HCT116 (cell line): ENCODE data around the gene PLCB4. TPM values are rescaled to one million over a fixed set of nuclear protein-coding genes. Genes with fewer than 3 reads are reported as not detected.

Experiments
- ATAC-seq: fragments of 200-7000 bp; cut with Tn5 transposase; 2 replicates; pipeline ENCODE4 v1.9.1; 2020; ENCODE audit warnings: mild to moderate bottlenecking, moderate library complexity
- BruUV-seq: library from RNA; stranded (reverse); fragments of 400-500 nt; replicated peaks from 2 replicates; lab custom pipeline; 2021; lab: Mats Ljungman, UMichigan
- CTCF ChIA-PET: fragments of 300-600 bp; sonication (Branson Sonifier 250); formaldehyde crosslinking; loops from one replicate; lab custom pipeline; 2021; ENCODE audit warnings: antibody characterized with exemption; lab: Charles Lee
- POLR2A ChIA-PET: fragments of 300-600, 350-600 bp; sonication (Branson Sonifier 250); formaldehyde crosslinking; loops from one replicate; lab custom pipeline; 2021; ENCODE audit warnings: antibody characterized with exemption; lab: Charles Lee
- RAD21 ChIA-PET, 2 experiments: fragments of 300-600 bp; sonication (Branson Sonifier 250); formaldehyde crosslinking; loops; one replicate each; lab custom pipeline; 2023; ENCODE audit warnings: low total read pairs in 2 of 2; ENCODE audit not compliant: uncharacterized antibody in 2 of 2, unreplicated experiment in 2 of 2, low non-redundant PET in 1 of 2; lab: Charles Lee
- DNase-seq: peaks from one replicate; pipeline ENCODE4 v3.0.0-alpha.2; 2010; ENCODE audit warnings: low read depth, low spot score
- H2AFZ ChIP-seq: fragments of 200-600 bp; shearing (Covaris generic), sonication (generic); 2 replicates; pipeline ENCODE4 v1.6.1; 2017; ENCODE audit warnings: low read depth, mixed run types, mixed read lengths, antibody characterized with exemption, low read length; ENCODE audit not compliant: poor library complexity, severe bottlenecking
- H3K27ac ChIP-seq: 2 replicates; pipeline ENCODE4 v1.5.1; 2012; ENCODE audit warnings: low read depth, low read length
- H3K27me3 ChIP-seq: fragments of 200-600 bp; sonication (generic); 2 replicates; pipeline ENCODE4 v1.6.1; 2016; ENCODE audit warnings: mixed run types, low read length, mixed read lengths; ENCODE audit not compliant: insufficient read depth
- H3K36me3 ChIP-seq, 2 experiments: fragments of 200-500 bp in 1 of 2; fragments of 200-600 bp in 1 of 2; sonication (Bioruptor generic) in 1 of 2; sonication (generic) in 1 of 2; 2 replicates each; pipeline versions ENCODE4 v1.5.1 to v1.6.1; 2014 to 2016; ENCODE audit warnings: low read length in 2 of 2, inconsistent platforms in 1 of 2, mixed read lengths in 1 of 2, mixed run types in 1 of 2; ENCODE audit not compliant: insufficient read depth in 2 of 2, control insufficient read depth in 1 of 2
- H3K4me1 ChIP-seq, 2 experiments: fragments of 200-600 bp in 1 of 2; sonication (generic) in 1 of 2; 2 replicates each; pipeline versions ENCODE4 v1.5.1 to v1.6.1; 2012 to 2017; ENCODE audit warnings: low read length in 2 of 2, inconsistent platforms in 1 of 2, mild to moderate bottlenecking in 1 of 2, mixed read lengths in 1 of 2, mixed run types in 1 of 2, moderate library complexity in 1 of 2; ENCODE audit not compliant: insufficient read depth in 2 of 2, control insufficient read depth in 1 of 2
- H3K4me2 ChIP-seq: fragments of 200-600 bp; sonication (generic); 2 replicates; pipeline ENCODE4 v1.6.1; 2017; ENCODE audit warnings: mixed run types, low read length, mixed read lengths
- H3K4me3 ChIP-seq, 2 experiments: fragments of 200-600 bp in 1 of 2; sonication (generic) in 1 of 2; replicated peaks in 1 of 2; 2 replicates each; pipeline ENCODE4 v1.5.1; 2011 to 2016; ENCODE audit warnings: low read length in 2 of 2, control low read depth in 1 of 2, low read depth in 1 of 2, mild to moderate bottlenecking in 1 of 2, mixed read lengths in 1 of 2, mixed run types in 1 of 2
- H3K79me2 ChIP-seq: fragments of 200-600 bp; sonication (generic); 2 replicates; pipeline ENCODE4 v1.6.1; 2017; ENCODE audit warnings: mild to moderate bottlenecking, mixed run types, low read length, moderate library complexity, mixed read lengths; ENCODE audit not compliant: insufficient read depth
- H3K9ac ChIP-seq: fragments of 200-600 bp; sonication (generic); 2 replicates; pipeline ENCODE4 v1.6.1; 2016; ENCODE audit warnings: low read length, mixed read lengths
- H3K9me2 ChIP-seq: fragments of 200-600 bp; sonication (generic), shearing (Covaris generic); 2 replicates; pipeline ENCODE4 v1.6.1; 2017; ENCODE audit warnings: mixed run types, mild to moderate bottlenecking, moderate library complexity; ENCODE audit not compliant: insufficient read depth
- H3K9me3 ChIP-seq, 2 experiments: fragments of 200-500 bp in 1 of 2; fragments of 200-600 bp in 1 of 2; sonication (Bioruptor generic) in 1 of 2; sonication (generic) in 1 of 2; 2 replicates each; pipeline ENCODE4 v1.6.1; 2014 to 2017; ENCODE audit warnings: low read length in 2 of 2, mixed read lengths in 2 of 2, inconsistent platforms in 1 of 2, low read depth in 1 of 2, mild to moderate bottlenecking in 1 of 2, mixed run types in 1 of 2, moderate library complexity in 1 of 2; ENCODE audit not compliant: control insufficient read depth in 1 of 2, insufficient read depth in 1 of 2
- H4K20me1 ChIP-seq: fragments of 200-600 bp; sonication (generic), shearing (Covaris generic); 2 replicates; pipeline ENCODE4 v1.6.1; 2017; ENCODE audit warnings: mixed run types, mild to moderate bottlenecking, moderate library complexity; ENCODE audit not compliant: insufficient read depth
- EGR1 ChIP-seq: IDR thresholded peaks from 2 replicates; pipeline ENCODE4 v1.6.1; 2012; ENCODE audit warnings: low read depth
- ELF1 ChIP-seq: IDR thresholded peaks from 2 replicates; pipeline ENCODE4 v1.6.1; 2012; ENCODE audit warnings: low read depth, borderline replicate concordance
- POLR2AphosphoS5 ChIP-seq: IDR thresholded peaks from 2 replicates; pipeline ENCODE4 v1.6.1; 2011; ENCODE audit warnings: mild to moderate bottlenecking, low read depth, low read length, moderate library complexity
- RAD21 ChIP-seq: IDR thresholded peaks from 2 replicates; pipeline ENCODE4 v1.6.1; 2012; ENCODE audit warnings: low read depth, mild to moderate bottlenecking
- SIN3A ChIP-seq: IDR thresholded peaks from 2 replicates; pipeline ENCODE4 v1.6.1; 2012; ENCODE audit warnings: low read depth
- TCF7L2 ChIP-seq: IDR thresholded peaks from 2 replicates; pipeline ENCODE4 v1.7.0; 2011; ENCODE audit warnings: borderline replicate concordance, inconsistent platforms; ENCODE audit not compliant: insufficient read depth, insufficient read length; ENCODE audit errors: extremely low read depth
- YY1 ChIP-seq: IDR thresholded peaks from 2 replicates; pipeline ENCODE4 v1.6.1; 2011; ENCODE audit warnings: low read length, low read depth, moderate library complexity, mild to moderate bottlenecking; ENCODE audit not compliant: insufficient replicate concordance; ENCODE audit errors: extremely low read depth
- ZFX ChIP-seq: fragments of 450-650 bp; IDR thresholded peaks from 2 replicates; pipeline ENCODE4 v1.6.1; 2017
- intact Hi-C: fragments of 100-400 bp; cut with micrococcal nuclease; formaldehyde crosslinking; loops from 2 replicates; pipeline ENCODE4 v1.10.0; 2022
- total RNA-seq: library from RNA; stranded (reverse); gene quantifications from one replicate; pipeline ENCODE4 v1.2.1, GENCODE V29; 2021; ENCODE audit not compliant: unreplicated experiment
- TF ChIP-seq, protein P1 (sequence below): IDR thresholded peaks from 2 replicates; pipeline ENCODE4 v1.6.1; 2012
- TF ChIP-seq, protein P2 (sequence below): IDR thresholded peaks from 2 replicates; pipeline ENCODE4 v1.6.1; 2012
- TF ChIP-seq, protein P3 (sequence below): IDR thresholded peaks from 2 replicates; pipeline ENCODE4 v1.6.1; 2012; ENCODE audit warnings: low read depth
- TF ChIP-seq, protein P4 (sequence below): IDR thresholded peaks from 2 replicates; pipeline ENCODE4 v1.6.1; 2011; ENCODE audit warnings: mild to moderate bottlenecking, low read length, moderate library complexity; ENCODE audit not compliant: insufficient replicate concordance; ENCODE audit errors: extremely low read depth

PLCB4 gene
- total RNA-seq, 1 experiment from 2014 or later, result 2.5 TPM

DNA sequence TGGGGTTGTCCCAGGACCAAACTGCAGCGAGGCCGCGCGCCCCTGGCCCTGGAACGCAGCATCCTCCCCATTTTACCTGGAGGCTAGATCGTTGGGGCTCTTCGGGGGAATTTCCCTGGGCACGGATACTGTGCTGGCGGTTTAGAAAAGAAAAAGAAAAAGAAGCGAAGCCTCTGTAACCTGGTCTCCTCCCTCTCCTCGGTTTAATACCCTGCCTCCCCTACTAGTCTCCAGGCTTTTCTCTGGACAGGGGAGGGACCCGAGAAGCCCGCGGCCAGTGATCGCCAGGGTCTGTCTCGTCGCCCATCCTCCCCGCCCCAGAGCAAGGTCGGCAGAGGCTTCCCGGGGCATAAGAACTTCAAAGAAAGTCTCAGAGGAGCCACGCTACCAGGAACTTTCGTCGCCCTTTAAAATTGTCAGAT is 439.4 kb downstream of the PLCB4 start:
- no peak overlapping the region for H3K4me3 ChIP-seq
- CTCF ChIA-PET, result no interaction called here
- H3K9ac ChIP-seq, result no peak overlapping the region
- intact Hi-C loops, result no loop called here
- H2AFZ ChIP-seq, result no peak overlapping the region
- no peak for TF ChIP-seq POLR2AphosphoS5
- TF ChIP-seq, protein P1, sequence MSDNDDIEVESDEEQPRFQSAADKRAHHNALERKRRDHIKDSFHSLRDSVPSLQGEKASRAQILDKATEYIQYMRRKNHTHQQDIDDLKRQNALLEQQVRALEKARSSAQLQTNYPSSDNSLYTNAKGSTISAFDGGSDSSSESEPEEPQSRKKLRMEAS, result no peak
- no peak for TF ChIP-seq YY1
- TF ChIP-seq ZFX, result no peak
- TF ChIP-seq, protein P2, sequence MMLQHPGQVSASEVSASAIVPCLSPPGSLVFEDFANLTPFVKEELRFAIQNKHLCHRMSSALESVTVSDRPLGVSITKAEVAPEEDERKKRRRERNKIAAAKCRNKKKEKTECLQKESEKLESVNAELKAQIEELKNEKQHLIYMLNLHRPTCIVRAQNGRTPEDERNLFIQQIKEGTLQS, result no peak
- TF ChIP-seq ELF1, result no peak
- no peak for TF ChIP-seq TCF7L2
- H3K4me2 ChIP-seq, result no peak overlapping the region
- H3K4me1 ChIP-seq, result no peaks in the 10 kb centered on the region
- DNase-seq, result no peak
- H3K36me3 ChIP-seq, result no peaks in the 10 kb centered on the region
- no peaks in the 10 kb centered on the region for H3K79me2 ChIP-seq
- no TSS peak for BruUV-seq
- POLR2A ChIA-PET, result no interaction called here
- H3K27me3 ChIP-seq, result peaks cover 11% of the 10 kb centered on the region; the same call in 1 of the 2 replicates
- no peaks in the 10 kb centered on the region for H3K9me2 ChIP-seq
- no peak for ATAC-seq
- H4K20me1 ChIP-seq, result no peaks in the 10 kb centered on the region; the same call in 1 of the 2 replicates
- no peaks in the 10 kb centered on the region for H3K9me3 ChIP-seq
- no peak overlapping the region for H3K27ac ChIP-seq
- RAD21 ChIA-PET, result no interaction called here

DNA sequence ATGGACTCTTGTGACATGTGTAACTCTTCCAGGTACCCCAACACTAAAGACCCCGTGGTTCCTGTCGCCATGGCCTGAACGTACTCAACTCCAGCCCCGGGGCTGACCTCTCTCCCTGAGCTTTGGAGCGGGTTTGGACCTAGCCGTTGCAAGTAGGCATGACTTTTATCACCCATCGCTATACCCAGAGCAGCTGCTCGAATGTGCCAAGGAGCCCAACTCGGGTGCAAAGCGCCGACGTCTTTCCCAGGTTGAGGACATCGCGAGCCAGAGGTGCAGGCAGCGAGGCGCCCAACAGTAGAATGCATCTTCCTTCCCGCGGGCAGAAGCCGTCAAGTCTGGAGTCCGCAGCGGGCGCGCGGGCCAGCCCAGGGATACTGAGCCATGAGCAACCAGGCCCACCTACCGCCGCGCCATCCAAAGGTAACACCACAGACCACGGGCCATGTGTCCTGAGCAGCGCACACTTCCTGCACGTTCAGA is 439.9 kb downstream of the PLCB4 start:
- Histone ChIP-seq H3K4me2 (no peak overlapping the region), H3K4me1 (no peaks in the 10 kb centered on the region), H3K9me2 (no peaks in the 10 kb centered on the region), H2AFZ (no peak overlapping the region), H3K9ac (no peak overlapping the region), H3K9me3 (no peaks in the 10 kb centered on the region), H3K27me3 (peaks cover 16% of the 10 kb centered on the region; the same call in 1 of the 2 replicates), H3K27ac (no peak overlapping the region), H3K36me3 (no peaks in the 10 kb centered on the region), H4K20me1 (no peaks in the 10 kb centered on the region; the same call in 1 of the 2 replicates), H3K79me2 (no peaks in the 10 kb centered on the region), H3K4me3 (no peak overlapping the region)
- ATAC-seq, result no peak
- ChIA-PET CTCF (no interaction called here), POLR2A (no interaction called here), RAD21 (no interaction called here)
- intact Hi-C loops, result no loop called here
- DNase-seq, result no peak
- no TSS peak for BruUV-seq
- TF ChIP-seq YY1 (no peak), SIN3A (no peak), RAD21 (no peak), TCF7L2 (no peak), EGR1 (no peak), POLR2AphosphoS5 (no peak), ELF1 (no peak)
- TF ChIP-seq, protein P3, sequence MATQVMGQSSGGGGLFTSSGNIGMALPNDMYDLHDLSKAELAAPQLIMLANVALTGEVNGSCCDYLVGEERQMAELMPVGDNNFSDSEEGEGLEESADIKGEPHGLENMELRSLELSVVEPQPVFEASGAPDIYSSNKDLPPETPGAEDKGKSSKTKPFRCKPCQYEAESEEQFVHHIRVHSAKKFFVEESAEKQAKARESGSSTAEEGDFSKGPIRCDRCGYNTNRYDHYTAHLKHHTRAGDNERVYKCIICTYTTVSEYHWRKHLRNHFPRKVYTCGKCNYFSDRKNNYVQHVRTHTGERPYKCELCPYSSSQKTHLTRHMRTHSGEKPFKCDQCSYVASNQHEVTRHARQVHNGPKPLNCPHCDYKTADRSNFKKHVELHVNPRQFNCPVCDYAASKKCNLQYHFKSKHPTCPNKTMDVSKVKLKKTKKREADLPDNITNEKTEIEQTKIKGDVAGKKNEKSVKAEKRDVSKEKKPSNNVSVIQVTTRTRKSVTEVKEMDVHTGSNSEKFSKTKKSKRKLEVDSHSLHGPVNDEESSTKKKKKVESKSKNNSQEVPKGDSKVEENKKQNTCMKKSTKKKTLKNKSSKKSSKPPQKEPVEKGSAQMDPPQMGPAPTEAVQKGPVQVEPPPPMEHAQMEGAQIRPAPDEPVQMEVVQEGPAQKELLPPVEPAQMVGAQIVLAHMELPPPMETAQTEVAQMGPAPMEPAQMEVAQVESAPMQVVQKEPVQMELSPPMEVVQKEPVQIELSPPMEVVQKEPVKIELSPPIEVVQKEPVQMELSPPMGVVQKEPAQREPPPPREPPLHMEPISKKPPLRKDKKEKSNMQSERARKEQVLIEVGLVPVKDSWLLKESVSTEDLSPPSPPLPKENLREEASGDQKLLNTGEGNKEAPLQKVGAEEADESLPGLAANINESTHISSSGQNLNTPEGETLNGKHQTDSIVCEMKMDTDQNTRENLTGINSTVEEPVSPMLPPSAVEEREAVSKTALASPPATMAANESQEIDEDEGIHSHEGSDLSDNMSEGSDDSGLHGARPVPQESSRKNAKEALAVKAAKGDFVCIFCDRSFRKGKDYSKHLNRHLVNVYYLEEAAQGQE, result no peak
- TF ChIP-seq, protein P2, result no peak
- TF ChIP-seq, protein P4, sequence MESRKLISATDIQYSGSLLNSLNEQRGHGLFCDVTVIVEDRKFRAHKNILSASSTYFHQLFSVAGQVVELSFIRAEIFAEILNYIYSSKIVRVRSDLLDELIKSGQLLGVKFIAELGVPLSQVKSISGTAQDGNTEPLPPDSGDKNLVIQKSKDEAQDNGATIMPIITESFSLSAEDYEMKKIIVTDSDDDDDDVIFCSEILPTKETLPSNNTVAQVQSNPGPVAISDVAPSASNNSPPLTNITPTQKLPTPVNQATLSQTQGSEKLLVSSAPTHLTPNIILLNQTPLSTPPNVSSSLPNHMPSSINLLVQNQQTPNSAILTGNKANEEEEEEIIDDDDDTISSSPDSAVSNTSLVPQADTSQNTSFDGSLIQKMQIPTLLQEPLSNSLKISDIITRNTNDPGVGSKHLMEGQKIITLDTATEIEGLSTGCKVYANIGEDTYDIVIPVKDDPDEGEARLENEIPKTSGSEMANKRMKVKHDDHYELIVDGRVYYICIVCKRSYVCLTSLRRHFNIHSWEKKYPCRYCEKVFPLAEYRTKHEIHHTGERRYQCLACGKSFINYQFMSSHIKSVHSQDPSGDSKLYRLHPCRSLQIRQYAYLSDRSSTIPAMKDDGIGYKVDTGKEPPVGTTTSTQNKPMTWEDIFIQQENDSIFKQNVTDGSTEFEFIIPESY, result no peak
